ENCODE results near the gene STARD5.
A peak's percentile ranks its signal among the peaks of the same experiment; 100 is the strongest.

Gene STARD5

DNA sequence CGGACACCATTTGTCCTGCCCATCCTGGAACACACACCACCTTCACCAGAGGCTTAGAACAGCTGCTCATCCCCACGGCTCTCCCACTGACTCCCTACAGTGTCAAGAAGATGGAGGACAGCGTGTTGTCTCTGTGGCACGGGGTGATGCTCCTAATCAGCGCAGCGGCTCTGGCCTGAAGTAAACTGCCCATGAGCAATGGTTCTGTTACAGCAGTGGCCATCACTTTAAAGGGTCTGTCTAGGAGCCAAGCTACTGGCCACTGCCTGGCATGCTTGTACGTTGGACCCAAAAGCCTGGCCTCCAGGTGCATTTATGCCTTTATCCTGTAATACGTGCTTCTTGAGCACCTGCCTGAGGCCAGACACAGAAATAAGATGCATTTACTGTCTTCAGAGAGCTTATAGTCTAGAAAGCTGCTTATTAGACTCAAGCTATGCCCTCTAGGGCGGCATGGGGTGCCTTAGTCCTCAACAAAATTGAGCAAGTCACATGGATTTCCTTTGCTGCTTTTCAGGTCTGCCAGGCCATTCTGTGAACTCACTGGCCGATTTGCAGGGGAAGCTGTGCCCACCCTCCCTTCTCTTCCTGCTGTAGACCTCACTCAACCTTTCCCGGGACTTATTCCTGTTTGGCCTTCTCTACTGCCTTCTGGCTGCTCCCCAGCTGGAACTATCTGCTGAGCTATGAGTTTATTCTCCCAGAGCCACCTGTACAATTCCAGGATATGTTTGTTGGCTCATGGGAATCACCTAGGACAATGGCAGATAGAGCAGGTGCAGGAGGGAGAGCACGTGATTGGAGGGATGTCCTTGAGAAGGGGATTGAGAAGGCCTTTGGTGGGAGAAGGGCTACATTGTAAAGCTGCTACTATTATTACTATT lies 51.9 kb downstream of the STARD5 start:
- DNase-seq: no peak

DNA sequence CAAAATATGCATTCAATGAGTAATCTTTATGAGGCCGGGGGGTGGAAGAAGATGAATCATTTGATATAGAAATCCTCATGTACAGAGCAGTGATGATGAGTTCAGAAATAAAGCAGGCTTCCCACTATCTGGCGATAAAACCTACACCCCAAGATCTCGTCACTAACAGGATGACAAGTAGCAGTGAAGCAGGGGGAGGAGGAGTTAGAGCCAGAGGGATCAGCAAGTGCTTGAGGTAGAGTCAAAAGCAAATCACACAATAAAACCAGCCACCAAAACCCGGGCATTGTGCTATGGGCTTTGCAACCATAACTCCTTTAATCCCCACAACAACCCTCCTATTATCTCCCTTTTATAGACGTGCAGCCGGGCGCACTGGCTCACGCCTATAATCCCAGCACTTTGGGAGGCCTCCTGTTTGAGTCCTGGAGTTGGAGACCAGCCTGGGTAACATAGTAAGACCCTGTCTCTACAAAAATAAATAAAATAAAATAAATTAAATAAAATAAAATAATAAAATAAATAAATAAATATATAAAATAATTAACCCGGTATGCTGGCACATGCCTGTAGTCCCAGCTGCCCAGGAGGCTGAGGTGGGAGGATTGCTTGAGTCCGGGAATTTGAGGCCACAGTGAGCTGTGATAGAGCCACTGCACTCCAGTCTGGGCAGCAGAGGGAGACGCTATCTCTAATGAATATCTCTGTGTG lies 53.0 kb downstream of the STARD5 start:
- no peak for DNase-seq

DNA sequence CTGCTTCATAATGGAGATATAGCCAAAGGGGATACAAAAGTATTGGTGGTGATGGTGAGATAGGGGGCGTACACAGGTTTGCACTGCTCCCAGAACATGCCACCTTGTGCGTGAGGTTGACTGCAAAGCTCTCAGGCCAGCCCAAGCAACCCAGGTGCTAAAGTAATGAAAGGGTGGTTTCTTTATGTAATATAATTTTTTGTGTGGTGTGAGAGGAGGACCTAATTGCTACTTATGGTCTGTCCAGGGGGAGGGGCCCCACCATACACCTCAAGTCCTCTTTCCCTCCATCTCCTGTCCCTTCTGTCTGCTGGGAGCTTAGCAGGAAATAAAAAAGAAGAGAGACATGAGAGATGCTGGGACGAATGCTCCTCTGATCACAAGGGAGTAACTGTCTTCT lies 53.8 kb downstream of the STARD5 start:
- DNase-seq: no peak

DNA sequence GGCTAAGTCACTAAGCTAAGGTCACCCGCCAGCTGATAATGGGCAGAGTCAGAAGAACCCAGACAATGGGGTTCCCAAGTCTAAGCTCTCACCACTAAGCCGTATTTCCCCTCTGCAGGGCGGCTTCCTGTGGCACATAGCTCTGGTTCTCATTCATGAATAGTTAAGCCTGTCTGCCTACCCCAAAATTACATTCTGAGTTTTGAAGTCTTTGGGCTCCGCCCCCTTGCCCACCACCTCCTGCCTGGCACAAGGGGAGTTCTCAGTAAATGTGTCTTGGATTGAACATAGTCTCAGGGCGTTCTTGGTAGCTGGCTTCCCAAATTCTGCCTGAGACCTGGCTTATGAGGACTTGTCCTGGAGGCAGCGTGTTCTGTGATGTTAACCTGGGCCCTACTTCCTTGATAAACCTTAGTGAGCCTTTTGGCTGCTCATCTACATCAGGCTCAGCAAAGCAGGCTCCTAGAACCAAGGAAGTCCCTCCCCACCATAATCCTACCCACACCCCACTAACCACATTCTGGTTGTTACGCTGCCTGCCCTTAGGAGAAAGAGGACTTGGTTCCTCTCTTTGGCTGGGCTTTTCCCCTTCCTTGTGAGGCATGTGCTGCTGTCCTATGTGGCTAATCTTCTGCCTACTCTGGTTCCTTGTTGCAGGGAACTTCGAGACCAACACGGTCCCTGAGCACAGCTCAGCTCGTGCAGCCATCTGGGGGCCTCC lies 54.9 kb downstream of the STARD5 start:
- no peak for DNase-seq

DNA sequence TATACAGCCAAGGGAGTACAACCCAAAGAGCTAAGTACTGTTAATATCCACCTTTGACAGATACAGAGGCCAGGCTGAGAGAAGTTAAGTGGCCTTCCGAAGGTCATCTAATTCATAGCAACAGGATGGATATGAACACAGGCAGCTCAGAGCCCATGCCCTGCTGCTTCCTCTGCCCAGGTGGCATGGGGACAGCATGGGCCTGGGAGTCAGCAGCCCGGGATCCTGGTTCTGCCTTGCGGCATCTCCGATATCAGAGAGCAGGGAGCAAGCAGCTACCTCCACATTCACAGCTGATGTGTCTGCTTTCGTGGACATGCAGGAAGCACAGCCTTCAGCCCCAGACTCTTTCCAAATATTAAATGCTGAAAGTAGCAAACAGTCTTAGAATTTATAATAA lies 55.6 kb downstream of the STARD5 start:
- no peak for DNase-seq

DNA sequence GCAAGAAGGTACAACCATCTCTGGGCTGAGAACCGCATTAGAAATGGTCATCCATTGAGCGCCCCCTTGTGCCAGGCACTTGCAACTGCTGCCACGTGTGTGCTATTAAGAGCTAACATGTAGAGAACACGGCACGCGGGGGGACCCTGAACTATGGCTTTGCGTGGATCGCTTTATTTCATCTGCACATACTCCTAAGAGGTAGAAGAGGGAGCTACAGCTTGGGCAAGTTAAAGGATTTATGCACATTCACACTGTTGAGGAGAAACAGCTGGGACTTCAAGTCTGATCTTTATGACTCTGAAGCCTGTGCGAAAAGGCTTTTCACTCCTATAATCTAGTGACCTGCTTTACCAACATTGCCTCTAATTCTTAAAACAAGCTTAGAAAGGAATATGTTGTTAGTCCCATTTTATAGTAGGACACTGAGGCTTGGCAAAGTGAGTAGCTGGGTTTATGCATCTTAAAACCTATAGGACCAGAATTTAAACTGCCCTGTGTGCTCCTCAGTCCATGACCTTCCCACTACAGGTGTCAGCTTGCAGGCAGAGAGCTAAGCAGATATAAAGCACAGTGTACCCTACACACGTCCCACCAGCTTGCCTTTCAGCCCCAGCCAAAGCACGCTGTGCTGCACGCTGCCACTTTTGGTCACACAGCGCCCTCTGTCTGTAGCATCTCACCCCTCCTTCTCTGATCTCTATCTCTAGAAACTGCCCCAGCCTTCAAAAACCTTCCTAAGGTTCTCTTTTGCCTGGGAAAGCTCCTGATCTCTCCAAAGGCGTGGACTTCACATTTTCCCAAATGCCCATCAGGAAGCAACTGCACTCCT lies 57.8 kb downstream of the STARD5 start:
- DNase-seq: peak; percentile 63 to 93 (median 72)

DNA sequence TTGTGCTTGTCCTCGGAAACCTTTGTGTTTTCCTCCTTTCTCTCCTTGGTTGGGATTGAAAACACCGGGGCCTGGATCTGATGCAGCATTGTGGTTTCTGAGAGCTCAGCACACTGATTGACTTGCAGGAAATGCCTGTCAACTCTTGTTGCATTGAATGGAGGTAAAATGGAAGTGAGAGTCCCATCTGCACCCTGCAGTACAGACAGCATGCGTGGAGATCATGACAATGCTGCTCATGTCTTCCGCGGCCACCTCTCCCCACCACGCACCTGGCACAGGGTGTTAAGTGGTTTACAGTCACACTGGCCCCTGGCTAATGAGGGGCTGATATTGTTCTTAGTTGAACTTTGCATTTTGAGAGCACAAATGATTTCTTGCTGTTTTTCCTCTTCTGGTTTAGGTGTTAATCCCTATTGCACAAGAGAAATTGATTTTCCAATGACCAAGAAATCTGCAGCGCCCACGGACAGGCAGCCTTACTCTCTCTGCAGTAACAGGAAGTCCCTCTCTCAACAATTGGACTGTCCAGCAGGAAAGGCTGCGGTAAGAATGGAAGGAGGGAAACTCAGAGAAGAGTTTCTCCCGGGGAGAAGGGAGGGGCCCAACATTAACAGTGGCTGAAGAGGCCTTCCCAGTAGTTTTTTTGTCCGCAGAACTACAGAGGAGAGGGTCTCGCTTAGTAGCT lies 58.5 kb downstream of the STARD5 start:
- DNase-seq: peak in 2 of 3 experiments; percentile 82

DNA sequence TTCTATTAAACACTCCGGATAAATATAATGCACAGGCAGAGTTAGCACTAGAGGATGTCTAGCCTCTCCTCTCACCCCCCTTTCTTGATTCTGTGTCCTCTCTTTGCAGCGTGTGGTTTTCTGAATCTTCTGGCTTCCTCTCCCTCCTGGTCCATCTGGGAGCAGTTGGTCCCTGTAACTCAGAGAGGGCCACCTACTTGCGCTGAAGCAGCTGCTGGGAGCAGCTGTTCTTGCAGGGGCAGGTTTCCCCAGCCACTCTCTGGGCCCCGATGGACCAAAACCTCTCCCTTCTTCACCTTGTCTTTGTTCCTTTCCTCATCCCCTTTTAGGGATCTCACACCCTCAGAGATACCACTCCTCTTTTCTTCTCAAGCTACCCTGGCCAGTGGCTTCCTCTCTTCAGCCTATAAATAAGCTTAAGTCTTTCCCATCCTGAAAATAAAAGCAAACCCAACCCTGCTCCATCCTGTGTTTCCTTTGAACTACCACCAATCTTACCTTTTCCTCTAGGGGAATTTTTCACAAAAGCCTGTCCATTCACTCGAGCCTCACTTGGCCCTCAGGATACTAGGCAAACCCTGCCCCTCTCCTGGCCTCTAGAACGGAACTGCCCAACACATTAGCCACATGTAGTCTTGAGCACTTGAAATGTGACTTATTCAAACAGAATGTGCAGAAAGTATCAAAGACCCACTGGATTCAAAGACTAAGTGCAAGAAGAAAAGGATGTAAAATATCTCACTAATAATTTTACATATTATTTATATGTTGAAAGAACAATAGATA lies 59.7 kb downstream of the STARD5 start:
- no peak for DNase-seq

DNA sequence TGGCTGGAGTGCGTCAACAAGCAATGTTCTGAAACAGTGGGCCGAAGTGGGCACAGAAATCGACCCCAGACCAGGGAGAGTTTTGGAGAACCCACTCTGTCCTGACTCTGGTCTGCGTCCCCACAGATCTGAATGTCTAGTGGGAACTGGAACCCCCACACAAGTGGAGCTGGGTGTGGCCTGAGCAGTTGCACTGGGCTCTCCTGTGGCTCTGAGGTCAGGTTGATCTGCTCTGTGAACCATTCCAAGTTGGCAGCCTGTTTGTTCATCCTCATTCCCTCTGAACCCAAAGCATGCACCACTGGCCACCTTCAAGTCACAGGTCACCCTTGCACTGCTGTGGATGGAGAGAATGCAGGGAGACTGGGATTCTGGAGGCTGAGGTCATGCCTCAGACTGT lies 60.5 kb downstream of the STARD5 start:
- no peak for DNase-seq

DNA sequence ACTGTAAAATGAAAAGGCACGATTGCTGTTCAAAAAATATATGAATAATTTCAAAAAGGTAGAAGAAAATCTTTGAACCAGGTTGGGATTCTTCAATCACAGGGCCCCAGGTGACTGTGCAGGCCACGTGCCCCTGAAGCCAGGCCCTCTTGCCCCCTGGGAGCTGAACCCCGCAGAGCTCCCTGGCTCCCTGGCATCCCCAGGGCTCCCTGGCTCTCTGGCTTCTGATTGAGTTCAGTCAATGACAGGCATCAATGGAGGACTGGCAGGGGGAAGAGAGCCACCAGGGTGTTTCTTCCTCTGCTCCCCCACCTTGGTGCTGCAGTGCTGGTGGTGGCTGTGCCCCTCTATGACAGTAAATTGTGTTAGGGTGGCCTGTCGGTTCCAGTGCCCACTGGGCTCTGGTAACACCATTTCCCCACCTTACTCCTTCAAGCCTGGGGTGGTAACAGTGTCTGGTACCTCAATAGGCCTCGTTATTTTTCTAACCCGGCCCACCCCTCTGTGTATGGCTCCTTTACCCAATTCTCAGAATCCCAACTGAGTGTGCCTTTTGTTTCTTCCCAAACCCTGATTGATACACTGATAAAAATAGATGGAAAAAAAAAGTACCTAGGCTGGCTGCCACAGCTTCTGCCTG lies 62.6 kb downstream of the STARD5 start:
- DNase-seq: no peak

DNA sequence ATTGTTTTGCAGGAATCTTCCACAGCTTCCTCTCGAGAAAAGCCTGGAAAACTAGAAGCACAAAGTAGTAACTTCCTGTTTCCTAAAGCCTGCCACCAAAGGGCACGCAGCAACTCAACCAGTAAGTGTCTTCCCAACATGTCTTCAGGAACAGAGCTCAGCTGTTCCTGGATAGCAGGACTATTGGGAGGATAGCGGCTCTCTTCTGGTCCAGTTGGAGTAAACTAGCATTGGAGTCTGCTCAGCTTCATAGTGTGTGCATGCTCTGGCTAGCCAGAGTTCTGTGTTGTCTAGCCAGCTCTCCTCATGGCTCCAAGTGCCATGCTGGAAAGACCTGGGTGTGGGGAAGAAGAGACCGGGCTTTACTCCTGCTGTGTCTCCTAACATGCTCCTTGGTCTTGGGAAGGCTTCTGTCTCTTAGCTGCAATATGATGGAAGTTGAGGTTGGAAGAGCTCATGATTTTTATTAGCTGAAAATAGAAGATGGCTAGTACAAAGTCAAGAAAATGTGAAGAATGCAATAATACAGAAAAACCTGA lies 64.1 kb downstream of the STARD5 start:
- DNase-seq: no peak

All from NCI-H1417 (cell line).